Left ventricle myocardium superior (tissue), 1 donor: ENCODE data around the gene DENND11. TPM values are rescaled to one million over a fixed set of nuclear protein-coding genes. Genes with fewer than 3 reads are reported as not detected.
A peak's percentile ranks its signal among the peaks of the same experiment; 100 is the strongest.

Experiments used
- ATAC-seq: fragments of 200-7000 bp; cut with Tn5 transposase; one replicate; pipeline ENCODE4 v1.9.1; 2020; ENCODE audit warnings: mild to moderate bottlenecking, moderate library complexity
- DNase-seq: peaks from one replicate; pipeline ENCODE4 v3.0.0-alpha.2; 2020
- intact Hi-C: fragments of 100-400 bp; cut with micrococcal nuclease; formaldehyde crosslinking; loops from one replicate; pipeline ENCODE4 v1.11.0; 2022
- total RNA-seq: library from RNA; stranded (reverse); fragmentation: NEBNext Ultra II Directional; extraction: Animal tissue kit (Norgen Biotek cat#: 25700); gene quantifications from one replicate; pipeline ENCODE4 v1.2.1, GENCODE V29; 2021
- donor health status: DM: no; HTN: yes; CAD: no; lungs with severe emphysema.

Gene DENND11
- total RNA-seq, 1 donor from 2014 or later, result 10.8 TPM

DNA sequence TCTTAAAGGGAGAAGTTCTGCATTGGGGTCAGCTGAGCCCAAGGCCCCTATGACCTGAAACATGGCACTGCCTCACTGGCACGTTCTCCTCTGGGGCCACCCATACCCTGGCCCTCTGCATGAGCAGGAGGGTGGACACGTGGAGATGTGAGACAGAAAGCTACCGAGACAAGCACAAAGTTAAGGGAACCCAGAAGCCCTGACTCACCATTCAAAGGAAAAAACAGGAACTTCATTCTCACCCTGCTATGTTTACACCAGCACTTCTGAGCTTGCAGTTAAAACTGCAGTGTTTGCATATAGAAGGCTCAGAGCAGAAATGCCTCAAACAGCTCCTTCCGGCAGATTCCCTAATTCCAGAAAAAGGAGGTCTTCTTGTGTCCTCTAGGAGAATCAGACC lies 41.7 kb downstream of the DENND11 start:
- intact Hi-C loops, result no loop called here
- no peak for DNase-seq
- peak; percentile 58 for ATAC-seq

DNA sequence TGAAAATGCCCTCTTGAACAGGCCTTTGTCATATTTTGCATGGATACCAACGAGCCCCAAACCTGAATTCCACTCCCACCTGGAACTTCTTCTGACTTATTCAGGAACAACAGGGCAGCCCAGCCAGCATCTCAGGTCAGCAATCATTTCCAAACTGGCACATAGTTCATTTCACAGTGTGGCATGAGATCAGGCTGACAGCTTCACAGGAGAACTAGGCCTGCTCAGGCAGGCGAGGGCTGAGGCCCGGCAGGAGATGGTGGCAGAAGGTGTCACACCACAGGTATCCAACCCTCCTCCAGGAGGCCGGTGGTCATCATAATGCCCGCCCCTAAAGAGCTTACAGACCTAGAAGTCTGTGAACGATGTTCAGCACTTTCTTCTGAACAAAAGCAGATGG lies 42.5 kb downstream of the DENND11 start:
- ATAC-seq (no peak), DNase-seq (no peak)
- intact Hi-C loops, result loop anchor here (10.0 kb wide), 2 partner anchors 55 to 125 kb away; no protein-coding TSS in a partner anchor

DNA sequence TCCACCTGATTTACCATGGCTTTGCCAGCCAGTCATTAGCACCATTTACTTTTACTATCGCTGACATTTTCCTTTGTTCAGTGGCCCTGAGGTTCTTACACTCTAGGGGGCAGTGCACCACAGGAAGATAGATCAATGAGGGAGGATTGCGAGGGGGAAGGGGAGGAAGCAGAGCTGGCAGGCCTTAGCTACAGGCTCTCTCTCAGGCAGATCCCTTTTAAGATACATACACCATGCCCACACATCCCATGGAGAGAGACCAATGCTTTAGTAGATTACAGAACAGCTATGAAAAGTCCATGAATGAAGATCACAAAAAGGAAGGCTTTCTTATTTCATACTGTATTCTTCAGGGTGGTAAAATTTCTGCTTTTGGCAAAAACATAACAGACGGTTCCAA lies 47.4 kb downstream of the DENND11 start:
- ATAC-seq (peak; percentile 58), DNase-seq (no peak)
- intact Hi-C loops, result loop anchor here (10.0 kb wide), 2 partner anchors 60 to 130 kb away; no protein-coding TSS in a partner anchor

DNA sequence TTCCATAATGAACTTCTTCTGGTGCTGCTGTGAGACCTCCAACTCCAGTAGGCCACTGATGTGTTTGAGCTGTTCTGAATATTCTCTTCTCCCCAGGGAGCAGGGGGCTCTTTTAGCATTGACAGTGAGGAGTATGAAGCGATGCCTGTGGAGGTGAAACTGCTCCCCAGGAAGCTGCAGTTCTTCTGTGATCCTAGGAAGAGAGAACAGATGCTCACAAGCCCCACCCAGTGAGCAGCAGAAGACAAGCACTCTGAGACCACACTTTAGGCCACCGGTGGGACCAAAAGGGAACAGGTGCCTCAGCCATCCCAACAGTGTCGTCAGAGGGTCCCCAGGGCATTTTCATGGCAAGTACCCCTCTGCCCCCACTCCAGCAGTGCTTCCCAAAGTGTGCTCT lies 49.3 kb downstream of the DENND11 start:
- ATAC-seq (no peak), DNase-seq (no peak)
- intact Hi-C loops, result loop anchor here (10.0 kb wide), 2 partner anchors 62 to 132 kb away; no protein-coding TSS in a partner anchor

Other genes with a start within 250 kb of the DENND11 start
- gene AGK, start 150.8 kb downstream of the DENND11 start, total RNA-seq, result 37.7 TPM
- gene WEE2, start 6.2 kb upstream of the DENND11 start, total RNA-seq, result not detected
- 98.4 TPM for gene SSBP1, start 36.2 kb upstream of the DENND11 start, total RNA-seq
- 0.47 TPM for gene TAS2R3, start 61.9 kb upstream of the DENND11 start, total RNA-seq
- gene TAS2R4, start 74.5 kb upstream of the DENND11 start, total RNA-seq, result 0.20 TPM
- gene TAS2R5, start 88.1 kb upstream of the DENND11 start, total RNA-seq, result not detected
- not detected for gene PRSS37, start 139.3 kb upstream of the DENND11 start, total RNA-seq
- not detected for gene OR9A4, start 214.2 kb upstream of the DENND11 start, total RNA-seq
- gene CLEC5A, start 244.8 kb upstream of the DENND11 start, total RNA-seq, result 0.50 TPM